NT2/D1 (cell line): ENCODE results near the gene NCBP2.

Source experiments
- SUZ12 ChIP-seq: IDR thresholded peaks from 2 replicates; pipeline ENCODE4 v1.6.1; 2011; ENCODE audit not compliant: insufficient read length, insufficient read depth; ENCODE audit errors: extremely low read depth
- YY1 ChIP-seq: IDR thresholded peaks from 2 replicates; pipeline ENCODE4 v1.6.1; 2011; ENCODE audit not compliant: insufficient read length, insufficient read depth
- ZNF274 ChIP-seq: IDR thresholded peaks from 2 replicates; pipeline ENCODE4 v1.6.1; 2011; ENCODE audit warnings: mild to moderate bottlenecking, low read depth, low read length

- TF ChIP-seq ZNF274, result no peak
- no peak for TF ChIP-seq YY1
- no peak for TF ChIP-seq SUZ12
Measured at GRCh38 chr3:196970547-196971093, 28.3 kb upstream of the NCBP2 start.
